ENCODE results near the gene ADAMTS7.
"Not testable (repeated sequence)": the region's sequence is repeated elsewhere in the genome, so short reads cannot be mapped to it uniquely, and the experiment has no call there.

The ADAMTS7 gene

DNA sequence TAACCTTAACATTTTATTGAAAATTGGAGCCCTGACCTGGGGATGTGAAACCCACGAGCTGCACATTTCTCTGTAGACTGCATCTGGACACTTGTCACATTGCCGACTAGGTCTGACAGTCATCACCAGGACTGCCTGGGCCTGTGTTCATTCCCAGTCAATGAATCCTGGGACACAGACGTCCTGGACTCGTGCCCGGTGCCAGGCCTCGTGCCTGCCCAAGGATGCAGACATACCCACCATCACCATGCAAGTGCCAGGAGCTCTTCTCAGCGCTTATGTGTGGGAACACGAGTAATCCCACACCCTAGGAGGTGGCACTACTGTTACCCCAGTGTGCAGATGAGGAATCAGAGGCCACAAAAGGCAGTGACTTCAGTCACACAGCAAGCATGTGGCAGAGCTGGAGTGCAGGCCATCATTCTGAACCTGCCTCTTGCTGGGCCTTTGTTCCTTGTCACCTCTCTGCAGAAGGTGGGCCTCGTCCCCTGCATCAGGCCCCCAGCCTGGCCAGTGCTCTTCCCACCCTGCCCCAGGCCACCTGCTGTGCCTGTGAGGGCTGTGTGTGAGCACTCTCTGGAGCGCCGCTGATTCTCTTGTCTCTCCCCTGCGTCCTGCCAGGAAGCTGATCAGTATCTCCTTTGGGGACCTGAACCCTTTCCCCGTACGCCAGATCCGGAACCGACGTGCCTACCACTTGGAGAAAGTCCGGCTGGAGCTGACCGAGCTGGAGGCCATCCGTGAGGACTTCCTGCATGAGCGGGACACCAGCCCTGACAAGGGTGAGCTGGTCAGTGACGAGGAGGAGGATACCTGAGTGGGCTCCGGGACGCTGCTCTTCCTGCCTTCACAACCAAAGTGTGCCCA, 58.5 kb downstream of the ADAMTS7 start:
- DNase-seq: no peak

DNA sequence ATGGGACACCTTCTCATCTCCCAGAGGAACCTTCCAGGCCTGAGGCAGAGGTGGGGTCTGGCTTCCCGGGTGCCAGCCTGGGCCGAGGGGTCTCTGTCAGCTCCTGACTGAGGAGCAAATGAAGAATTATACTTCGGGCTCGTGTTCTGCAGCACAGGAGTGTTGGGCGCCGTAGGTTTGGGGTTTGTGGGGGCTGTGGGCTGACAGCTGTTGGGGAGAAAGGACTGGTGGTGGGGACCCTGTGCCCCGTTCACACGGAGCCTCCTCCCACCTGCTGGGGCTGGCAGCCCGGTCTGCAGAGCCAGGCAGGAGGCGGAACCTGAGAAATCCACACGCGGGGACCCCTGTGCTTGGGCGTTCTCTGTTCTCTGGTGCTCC, 59.7 kb downstream of the ADAMTS7 start:
- no peak for DNase-seq

DNA sequence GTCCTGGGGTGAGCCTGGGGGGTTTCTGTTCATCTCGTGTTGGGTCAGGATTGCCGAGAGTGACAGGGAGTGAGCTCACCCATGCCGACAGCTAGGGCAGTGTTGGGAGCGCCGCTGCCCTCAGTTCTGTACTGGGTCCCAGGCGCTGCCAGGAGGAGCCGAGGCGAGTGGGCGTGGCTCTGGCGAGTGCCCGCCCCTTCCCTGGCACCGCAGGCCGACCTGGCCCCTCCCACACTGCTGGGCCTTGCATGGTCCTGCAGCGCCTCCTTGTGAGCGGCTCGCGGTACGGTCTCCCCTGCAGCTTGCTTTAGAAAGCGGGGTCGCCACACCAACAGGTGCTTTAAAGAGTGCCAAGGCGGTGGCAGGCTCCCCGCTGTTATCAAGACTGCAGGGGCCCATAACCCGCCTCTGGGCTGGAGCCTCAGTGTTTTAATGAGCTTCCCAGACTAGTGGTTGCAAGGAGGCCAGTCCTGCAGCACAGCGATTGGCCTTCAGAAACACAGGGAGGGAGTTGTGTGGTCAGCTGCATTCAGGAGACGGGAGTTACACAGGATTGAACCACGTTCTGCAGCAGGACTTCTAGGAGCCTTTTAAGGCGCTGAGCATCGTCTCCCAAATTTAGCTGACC, 60.2 kb downstream of the ADAMTS7 start:
- DNase-seq: peak; percentile 89

DNA sequence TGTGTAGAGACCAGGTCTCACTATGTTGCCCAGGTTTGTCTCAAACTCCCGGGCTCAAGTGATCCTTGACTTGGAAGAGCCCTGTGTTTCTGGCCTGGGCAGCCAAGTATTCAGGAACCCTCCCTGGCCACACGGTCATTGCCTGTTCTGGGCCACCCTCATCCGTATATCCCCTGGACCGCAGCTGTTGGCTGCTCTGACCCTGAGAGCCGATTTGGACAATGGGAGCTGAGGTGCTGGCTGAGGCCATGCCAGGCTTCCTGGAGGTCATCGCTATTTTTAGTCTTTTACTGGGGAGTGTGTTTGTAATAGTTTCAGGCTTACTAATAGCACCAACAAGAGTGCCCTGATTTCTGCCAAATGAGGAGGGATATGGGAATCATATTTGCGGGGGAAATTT, 60.7 kb downstream of the ADAMTS7 start:
- no peak for DNase-seq

DNA sequence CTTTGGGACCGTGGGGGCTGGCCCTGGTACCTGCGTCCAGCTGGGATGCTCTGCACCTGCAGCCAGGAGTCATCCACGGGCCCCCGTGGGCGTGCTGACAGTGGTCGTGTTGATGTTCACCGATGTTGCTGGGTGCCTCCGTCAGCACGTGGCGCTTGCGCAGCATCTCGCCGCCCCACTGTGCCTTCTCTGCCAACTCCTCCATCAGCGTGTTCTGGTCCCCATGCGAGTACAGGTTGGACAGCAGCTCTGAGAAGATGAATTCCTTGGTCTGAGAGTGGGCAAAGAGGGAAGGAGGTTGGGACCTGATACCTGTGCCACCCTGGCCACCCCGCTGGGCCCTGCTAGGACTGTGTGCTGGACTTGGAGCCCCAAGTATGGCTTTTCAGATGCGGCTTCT, 61.4 kb downstream of the ADAMTS7 start:
- no peak for DNase-seq

DNA sequence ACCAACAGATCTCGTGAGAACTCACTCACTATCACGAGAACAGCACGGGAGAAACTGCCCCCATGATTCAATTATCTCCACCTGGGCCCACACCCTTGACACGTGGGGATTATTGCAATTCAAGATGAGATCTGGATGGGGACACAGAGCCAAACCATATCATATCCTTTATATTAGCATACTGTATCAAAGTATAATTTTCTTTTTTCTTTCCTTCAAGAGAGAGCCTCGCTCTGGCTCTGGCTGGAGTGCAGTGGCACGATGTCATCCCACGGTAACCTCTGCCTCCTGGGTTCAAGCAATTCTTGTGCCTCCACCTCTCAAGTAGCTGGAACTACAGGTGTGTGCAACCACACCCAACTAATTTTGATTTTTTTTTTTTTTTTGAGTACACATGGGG, 63.4 kb downstream of the ADAMTS7 start:
- DNase-seq: not testable (repeated sequence)

DNA sequence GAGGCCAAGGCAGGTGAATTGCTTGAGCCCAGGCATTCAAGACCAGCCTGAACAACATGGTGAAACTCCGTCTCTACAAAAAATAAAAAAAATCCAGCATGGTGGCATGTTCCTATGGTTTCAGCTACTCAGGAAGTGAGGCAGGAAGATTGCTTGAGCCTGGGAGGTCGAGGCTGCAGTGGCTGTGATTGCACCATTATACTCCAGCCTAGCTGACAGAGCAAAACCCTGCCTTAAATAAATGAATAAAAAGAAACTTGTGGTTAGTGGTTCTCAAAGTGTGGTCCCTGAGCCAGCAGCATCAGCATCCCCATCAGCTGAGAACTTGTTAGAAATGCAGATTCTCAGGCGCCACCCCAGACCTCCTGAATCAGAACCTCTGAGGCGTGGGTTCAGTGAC, 69.6 kb downstream of the ADAMTS7 start:
- not testable (repeated sequence) for DNase-seq

DNA sequence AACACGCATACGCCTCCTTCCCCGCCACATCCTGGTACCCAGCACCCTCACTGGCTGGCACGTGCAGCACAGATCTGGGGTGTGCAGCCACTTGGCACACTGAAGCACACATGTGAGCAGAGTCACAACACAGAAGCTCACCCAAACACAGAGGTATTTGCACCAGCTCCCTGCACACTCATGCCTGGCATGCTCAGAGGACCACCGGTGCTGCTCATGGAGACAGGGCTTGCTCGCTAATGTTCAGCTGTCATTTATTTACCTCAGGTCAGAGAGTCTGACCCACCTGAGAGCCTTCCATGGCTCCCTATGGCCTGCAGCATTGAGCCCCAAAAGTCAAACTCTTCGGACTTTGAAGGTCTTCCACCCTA, 70.4 kb downstream of the ADAMTS7 start:
- DNase-seq: no peak

DNA sequence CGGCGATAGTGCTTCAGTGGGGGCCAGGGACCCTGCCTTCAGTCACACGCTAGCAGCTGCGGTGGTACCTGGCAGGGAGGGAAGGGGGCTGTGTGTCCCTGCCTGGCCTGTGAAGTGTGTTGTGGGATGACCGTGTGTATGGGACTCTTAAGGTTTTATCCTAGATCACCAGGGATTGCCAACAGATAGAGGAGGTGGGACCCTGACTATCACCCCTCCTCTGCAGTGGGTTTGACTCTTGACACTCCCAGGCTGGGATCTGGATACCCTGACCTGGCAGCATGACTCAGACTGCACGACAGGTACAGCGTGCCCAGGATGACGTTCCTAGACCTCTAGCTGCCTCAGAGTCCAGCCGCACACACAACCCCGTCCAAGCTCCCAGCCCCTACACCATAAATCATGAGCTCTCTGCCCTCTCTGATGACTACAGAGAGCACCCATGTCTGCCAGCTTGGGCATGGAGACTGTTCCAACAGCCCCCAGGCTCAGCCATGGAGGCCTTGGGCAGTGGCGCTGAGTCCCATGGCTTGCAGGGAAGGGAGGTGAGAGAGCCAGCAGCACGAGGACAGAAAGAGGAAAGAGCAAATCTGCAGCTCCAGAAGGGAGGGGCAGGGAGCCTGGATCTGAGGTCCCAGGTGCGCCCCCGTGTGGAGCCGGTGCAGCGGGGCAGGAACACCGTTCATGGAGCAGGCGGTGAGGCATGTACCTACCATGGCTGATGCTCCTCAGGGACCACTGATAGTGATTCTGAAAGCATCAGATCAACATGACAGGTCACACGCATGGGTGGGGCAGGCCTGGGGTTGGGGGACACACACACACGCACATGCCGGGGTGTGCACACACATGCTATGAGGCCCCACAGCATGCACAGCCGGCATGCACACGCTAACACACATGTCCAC, 71.0 kb downstream of the ADAMTS7 start:
- peak; percentile 70 for DNase-seq

DNA sequence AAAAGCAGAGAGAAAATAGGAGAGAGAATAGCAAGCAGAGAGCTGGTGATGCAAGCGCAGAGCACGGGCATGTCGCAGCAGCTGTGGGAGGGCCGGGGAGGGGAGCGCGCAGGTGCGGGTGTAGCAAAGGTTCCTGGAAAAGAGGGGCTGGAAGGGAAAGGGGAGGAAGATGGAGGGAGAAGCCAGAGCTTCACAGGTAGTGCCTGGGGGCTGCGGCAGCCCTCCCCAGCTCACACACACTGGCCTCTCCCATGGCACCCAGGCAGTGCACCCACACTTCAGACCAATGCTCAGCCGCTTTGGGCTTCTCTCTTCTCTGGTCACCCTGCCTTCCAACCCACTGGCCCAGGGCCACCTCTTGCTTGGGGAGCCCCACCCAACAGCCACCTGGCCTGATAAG, 72.1 kb downstream of the ADAMTS7 start:
- DNase-seq: no peak

DNA sequence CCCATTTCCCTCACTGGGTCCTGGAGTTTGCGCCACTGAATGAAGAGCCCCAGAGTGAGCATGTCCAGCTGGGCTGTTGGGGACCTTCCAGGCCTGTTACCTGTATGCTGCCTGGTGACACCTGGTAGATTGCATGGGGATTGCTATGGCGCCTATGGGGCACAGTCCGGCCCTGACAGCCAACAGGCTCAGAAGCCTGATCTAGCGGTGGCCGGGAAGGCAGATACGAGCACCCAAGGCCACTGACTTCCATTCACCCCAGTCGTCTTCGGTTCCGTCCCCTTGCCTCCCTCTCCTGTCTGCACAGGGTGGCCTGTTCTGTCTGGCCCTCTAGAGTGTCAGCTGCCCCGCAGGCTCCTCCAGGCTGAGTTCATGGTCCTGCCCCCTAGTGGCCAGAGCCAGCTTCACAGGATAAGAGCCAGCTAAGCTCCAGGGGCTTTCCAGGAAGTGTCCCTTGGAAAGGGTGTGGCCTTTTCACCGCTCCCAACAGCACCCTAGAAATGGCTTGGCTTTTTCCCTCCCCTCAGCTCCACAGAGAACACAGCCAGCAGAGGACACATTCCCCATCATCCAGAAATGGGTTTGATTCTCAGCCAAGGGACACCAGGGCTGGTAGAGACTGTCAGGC, 73.2 kb downstream of the ADAMTS7 start:
- peak; percentile 70 for DNase-seq

DNA sequence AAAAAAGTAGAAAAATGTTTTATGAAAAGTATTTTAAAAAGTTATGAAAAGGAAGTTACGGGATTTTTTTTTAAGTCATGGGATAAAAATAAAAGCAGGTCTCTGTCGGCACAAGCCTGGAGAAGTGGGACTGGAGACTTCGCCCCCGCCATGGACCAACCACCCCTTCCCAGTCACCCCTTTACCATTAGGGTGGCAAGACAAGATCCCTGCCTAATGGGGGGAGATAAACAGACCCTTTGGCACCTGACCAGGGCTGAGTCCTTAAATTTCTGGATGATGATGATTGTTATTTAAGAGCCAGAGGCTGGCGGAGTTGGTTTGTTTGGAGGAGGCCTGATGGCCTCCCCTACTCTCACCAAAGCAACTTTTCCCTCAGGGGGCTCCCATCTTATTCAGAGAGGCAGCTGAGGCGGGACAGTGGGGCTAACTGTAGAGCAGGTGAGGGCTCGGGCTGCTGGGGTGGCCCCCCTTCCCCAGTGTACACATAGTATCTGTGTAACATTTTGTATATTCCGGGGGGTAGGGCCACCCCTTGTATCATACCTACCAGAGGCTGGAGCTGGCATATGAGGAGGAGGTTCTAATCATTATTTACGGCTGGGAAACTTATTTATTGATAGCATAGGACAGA, 74.0 kb downstream of the ADAMTS7 start:
- no peak for DNase-seq

DNA sequence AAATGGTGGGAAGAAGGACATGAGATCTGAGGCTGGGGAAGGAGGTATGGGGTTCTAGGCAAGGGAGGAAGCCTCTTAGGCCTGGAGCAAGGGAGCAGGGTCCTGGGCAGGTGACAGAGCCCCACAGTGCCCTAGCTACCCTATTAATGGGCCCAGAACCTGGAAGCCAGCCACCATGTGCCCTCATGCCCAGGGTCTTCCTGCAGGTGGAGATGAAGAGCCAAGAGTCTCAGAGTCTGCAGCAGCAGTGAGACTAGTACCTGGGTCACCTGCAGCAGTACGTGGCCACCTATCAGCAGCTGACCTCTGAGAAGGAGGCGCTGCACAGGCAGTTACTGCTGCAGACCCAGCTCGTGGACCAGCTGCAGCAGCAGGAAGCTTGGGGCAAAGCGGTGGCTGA, 75.0 kb downstream of the ADAMTS7 start:
- not testable (repeated sequence) for DNase-seq

DNA sequence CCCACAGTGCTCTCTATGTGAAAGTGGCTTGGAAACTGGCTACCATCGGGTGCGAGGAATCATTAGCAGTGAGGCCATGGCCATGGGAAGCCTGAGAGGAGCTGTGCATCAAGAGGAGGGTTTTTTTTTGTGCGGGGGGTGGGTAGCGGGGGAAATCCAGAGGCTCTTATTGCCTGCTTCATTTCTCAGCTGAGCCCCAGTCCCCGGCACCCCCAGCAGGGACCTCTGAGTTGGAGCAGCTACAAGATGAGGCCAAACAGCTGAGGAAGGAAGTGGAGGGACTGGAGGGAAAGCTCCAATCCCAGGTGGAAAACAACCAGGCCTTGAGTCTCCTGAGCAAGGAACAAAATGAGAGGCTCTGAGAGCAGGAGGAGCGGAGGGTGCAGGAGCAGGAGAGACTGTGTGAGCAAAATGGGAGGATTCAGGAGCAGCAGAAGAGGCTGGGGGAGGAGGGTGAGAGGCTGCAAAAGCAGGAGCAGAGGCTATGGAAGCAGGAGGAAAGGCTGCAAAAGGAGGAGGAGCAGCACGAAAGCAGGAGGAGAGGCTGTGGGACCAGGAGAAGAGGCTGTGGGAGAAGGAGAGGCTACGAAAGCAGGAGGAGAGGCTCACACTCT, 76.7 kb downstream of the ADAMTS7 start:
- DNase-seq: no peak

DNA sequence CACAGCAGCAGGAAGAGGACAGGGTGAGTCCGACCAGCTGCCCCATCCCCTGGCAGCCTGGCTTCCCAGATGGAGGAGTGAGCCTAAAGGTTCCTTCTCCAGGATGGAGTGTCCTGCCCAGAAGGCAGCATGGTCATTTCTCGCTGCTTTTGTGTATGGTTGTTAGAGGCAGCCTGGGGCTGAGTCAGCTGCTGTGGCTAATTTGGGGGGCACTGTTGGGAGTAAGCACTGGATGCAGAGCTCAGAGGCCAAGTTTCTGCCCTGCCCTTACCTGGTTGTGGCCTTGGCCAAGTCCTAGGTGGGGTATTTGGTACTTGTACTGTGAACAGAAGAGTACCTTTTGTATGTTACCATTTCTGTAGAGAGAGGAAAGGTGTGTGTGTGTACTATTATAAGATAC, 78.6 kb downstream of the ADAMTS7 start:
- no peak for DNase-seq

DNA sequence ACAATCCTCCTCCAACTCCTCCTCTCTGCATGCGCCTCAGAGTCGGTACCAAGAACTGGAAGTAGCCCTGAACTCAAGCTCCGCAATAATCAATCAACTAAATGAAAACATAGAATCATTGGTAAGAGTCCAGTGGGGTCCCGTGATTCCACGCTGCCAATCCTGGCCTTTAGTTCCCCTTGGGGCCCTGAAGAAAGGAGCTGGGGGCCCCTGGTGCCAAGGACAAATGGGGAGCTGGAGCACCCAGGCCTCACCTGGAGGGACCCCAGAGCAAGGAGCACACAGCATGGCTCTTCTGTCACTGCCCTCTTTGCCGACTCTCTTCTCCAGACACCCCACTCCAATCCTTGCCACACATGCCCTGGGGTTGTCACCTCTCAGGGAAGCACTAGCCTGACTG, 80.3 kb downstream of the ADAMTS7 start:
- no peak for DNase-seq

DNA sequence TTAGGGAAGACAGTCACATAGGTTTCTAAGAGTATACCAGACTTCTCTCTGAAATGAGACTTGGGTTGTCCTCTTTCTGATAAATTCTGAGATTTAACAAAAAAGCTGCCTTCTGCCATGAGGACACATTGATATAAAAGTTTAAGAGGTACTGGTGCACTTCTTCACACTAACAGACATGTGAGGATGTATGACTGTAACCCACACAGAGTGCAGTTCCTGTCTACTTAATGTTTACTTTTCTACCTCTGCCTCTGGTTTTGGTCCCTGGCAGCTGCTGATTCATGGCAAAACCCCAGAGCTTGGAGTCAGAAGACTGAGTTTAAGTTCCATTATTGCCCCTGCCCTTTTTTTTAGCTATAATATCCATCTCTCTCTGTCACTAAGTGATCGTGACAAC, 82.8 kb downstream of the ADAMTS7 start:
- DNase-seq: not testable (repeated sequence)

DNA sequence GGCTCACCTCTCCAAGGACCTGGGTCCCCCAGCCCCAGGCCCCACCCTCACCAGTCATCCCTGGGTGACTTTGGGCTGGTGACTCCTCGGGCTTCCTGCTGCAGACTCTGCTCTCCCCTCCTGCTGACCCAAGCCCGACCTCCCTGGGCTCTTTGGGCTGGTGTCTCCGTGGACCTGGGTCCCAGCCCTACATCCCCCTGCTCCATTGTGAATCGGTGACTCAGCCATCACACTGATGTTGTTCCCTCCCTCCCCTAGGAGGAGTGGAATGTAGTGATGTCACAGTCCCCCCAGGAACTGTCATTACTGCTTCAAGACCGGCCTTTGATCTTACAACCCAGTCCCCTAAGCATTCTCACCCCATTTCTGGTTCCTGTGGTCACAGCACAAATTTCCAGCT, 83.7 kb downstream of the ADAMTS7 start:
- no peak for DNase-seq

DNA sequence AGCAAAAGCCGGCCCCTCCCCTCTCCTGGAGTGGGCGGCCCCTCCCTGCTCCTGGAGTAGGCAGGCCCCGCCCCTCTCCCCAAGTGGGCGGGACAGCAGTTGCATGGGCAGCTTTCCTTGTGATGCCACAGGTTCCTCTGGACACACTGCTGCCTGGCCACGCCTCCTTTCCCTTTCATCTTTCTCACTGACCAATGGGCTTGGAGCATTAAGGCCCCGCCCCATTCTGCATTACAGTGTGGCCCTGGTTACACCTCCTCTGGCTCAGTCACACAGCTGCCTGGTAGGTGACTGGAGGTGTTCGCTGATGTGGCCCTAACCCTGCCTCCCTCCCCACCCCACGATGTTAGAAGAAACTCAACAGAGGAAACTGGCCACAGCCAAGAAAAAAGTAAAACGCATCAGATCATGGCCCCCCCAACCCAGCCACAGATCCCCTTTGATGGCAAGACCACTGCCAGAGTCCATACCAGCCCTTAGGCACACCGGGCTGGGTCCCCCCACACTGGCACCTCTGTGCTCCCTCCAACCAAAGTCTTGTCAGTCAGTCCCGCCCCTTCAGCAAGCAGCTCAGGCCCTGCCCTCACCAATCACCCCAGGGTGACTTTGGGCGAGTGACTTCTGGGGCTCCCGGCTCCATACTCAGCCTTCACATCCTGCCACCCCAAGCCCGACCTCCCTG, 84.3 kb downstream of the ADAMTS7 start:
- peak; percentile 36 for DNase-seq

DNA sequence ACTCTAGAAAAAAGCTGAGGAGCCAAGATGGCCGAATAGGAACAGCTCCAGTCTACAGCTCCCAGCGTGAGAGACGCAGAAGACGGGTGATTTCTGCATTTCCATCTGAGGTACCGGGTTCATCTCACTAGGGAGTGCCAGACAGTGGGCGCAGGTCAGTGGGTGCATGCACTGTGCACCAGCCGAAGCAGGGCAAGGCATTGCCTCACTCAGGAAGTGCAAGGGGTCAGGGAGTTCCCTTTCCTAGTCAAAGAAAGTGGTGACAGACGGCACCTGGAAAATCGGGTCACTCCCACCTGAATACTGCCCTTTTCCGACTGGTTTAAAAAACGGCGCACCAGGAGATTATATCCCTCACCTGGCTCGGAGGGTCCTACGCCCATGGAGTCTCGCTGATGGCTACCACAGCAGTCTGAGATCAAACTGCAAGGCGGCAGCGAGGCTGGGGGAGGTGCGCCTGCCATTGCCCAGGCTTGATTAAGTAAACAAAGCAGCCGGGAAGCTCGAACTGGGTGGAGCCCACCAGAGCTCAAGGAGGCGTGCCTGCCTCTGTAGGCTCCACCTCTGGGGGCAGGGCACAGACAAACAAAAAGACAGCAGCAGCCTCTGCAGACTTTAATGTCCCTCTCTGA, 91.3 kb downstream of the ADAMTS7 start:
- DNase-seq: not testable (repeated sequence)

DNA sequence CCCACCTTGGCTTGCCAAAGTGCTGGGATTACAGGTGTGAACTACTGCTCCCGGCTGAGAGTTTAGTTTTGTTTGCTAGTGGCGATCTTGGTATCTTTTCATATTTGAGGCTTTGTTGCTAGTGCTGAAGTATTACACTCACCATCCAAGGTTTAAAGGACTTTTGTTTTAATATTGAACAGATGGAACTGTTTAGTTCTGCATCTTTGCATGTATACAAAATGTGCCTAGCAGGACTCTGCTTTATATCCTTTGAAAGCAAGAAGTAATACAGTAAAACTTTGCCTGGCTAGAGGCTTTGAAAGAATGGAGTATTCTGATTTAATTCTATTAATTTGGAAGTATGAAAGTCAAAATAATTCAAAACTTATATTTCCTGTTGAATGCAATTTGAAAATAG, 92.4 kb downstream of the ADAMTS7 start:
- no peak for DNase-seq

All from inflammatory macrophage treated with lipopolysaccharide for 4 hours (primary cell).